Peyer's patch (tissue), 4 donors: ENCODE data around the gene WDR7.

Experiments used
- CTCF ChIP-seq, 6 experiments: fragments of 450-650 bp in 4 of 6; fragments of 200-600 bp in 2 of 6; sonication (generic) in 1 of 6; IDR thresholded peaks; one replicate each; pipeline ENCODE4 v1.5.1; 2017 to 2019; ENCODE audit warnings: antibody characterized with exemption in 6 of 6, mild to moderate bottlenecking in 3 of 6, moderate library complexity in 1 of 6
- POLR2A ChIP-seq, 2 donors: fragments of 450-650 bp; IDR thresholded peaks; one replicate each; pipeline ENCODE4 v1.5.1; 2017; ENCODE audit warnings: antibody characterized with exemption in 2 of 2, mild to moderate bottlenecking in 2 of 2, moderate library complexity in 2 of 2

GRCh38 chr18:56721491-56721890 is 70.3 kb downstream of the WDR7 start:
- TF ChIP-seq CTCF (IDR thresholded peaks at IDR 0.05), result no peak
- TF ChIP-seq POLR2A (IDR thresholded peaks at IDR 0.05), result no peak
